Tibial artery (tissue), 4 donors: ENCODE measurements around the gene KCNQ1.

ENCODE experiments used
- DNase-seq, 2 donors: peaks; one replicate each; pipeline ENCODE4 v3.0.0-alpha.2; 2019
- H3K27ac ChIP-seq, 2 donors: fragments of 200-600 bp; sonication (generic) in 1 of 2; 1 replicate in 1 of 2; 2 replicates in 1 of 2; pipeline ENCODE4 v1.5.1; 2018 to 2019; ENCODE audit warnings: mild to moderate bottlenecking in 1 of 2
- H3K27me3 ChIP-seq, 2 donors: fragments of 200-600 bp; sonication (generic) in 1 of 2; one replicate each; pipeline versions ENCODE4 v1.5.1 to v1.6.0; 2016 to 2019
- H3K36me3 ChIP-seq, 3 donors: fragments of 200-600 bp; sonication (generic) in 2 of 3; one replicate each; pipeline ENCODE4 v1.5.1; 2016 to 2019; ENCODE audit warnings: mild to moderate bottlenecking in 2 of 3
- H3K4me1 ChIP-seq, 4 donors: fragments of 200-600 bp; sonication (generic) in 2 of 4; 1 replicate in 3 of 4; 2 replicates in 1 of 4; pipeline ENCODE4 v1.5.1; 2016 to 2019
- H3K4me3 ChIP-seq, 2 donors: fragments of 200-600 bp; sonication (generic) in 1 of 2; 1 replicate in 1 of 2; 2 replicates in 1 of 2; pipeline ENCODE4 v1.5.1; 2018 to 2019; ENCODE audit warnings: mild to moderate bottlenecking in 2 of 2
- H3K9me3 ChIP-seq, 3 donors: fragments of 200-600 bp; sonication (generic) in 1 of 3; one replicate each; pipeline ENCODE4 v1.5.1; 2016 to 2019
- intact Hi-C: fragments of 100-400 bp; cut with DNase I; formaldehyde crosslinking; loops from one replicate; pipeline ENCODE4 v1.15.0; 2023; ENCODE audit warnings: low total_unique reads
- TF ChIP-seq, protein P1 (sequence below), 2 experiments: fragments of 200-600 bp in 1 of 2; fragments of 450-650 bp in 1 of 2; IDR thresholded peaks; one replicate each; pipeline ENCODE4 v1.5.1; 2017 to 2019; ENCODE audit warnings: antibody characterized with exemption in 2 of 2, mild to moderate bottlenecking in 1 of 2, moderate library complexity in 1 of 2

Gene KCNQ1

DNA sequence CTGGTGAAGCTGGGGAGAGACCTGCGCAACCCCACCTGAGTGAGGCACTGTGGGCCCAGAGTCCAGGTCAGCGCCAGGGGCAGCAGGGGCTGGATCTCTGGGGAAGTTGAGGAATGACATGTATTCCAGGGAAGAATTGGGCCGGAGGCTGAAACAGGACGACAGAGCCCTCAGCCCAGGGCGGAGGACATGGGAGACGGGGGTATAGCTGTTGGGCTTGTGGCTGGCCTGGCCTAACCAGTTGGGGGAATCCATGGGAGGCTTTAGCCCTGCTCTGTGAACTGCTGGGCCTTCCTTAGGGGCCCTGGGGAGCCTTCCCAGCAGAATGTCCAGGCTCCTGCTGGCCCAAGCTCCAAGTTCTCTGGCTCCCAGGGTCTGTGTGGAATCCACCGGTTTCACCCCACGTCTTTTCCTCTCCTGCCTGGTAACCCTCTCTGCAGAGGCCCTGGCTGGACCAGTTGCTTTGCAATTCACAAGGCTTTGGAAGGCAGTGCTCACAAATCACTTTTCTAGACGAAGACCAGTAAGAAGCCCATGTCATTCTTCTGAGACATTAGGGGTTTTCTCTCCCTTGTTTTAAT, 305.4 kb downstream of the KCNQ1 start:
- H3K36me3 ChIP-seq, result no peaks in the 10 kb centered on the region
- H3K4me3 ChIP-seq, result no peak overlapping the region
- TF ChIP-seq, protein P1, sequence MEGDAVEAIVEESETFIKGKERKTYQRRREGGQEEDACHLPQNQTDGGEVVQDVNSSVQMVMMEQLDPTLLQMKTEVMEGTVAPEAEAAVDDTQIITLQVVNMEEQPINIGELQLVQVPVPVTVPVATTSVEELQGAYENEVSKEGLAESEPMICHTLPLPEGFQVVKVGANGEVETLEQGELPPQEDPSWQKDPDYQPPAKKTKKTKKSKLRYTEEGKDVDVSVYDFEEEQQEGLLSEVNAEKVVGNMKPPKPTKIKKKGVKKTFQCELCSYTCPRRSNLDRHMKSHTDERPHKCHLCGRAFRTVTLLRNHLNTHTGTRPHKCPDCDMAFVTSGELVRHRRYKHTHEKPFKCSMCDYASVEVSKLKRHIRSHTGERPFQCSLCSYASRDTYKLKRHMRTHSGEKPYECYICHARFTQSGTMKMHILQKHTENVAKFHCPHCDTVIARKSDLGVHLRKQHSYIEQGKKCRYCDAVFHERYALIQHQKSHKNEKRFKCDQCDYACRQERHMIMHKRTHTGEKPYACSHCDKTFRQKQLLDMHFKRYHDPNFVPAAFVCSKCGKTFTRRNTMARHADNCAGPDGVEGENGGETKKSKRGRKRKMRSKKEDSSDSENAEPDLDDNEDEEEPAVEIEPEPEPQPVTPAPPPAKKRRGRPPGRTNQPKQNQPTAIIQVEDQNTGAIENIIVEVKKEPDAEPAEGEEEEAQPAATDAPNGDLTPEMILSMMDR (IDR thresholded peaks at IDR 0.05), result no peak
- peaks cover 0 to 13% (median 0%) of the 10 kb centered on the region in 4 donors for H3K4me1 ChIP-seq
- no peak overlapping the region for H3K27ac ChIP-seq
- intact Hi-C loops, result no loop called here
- DNase-seq, result peak in 1 of 2 donors; percentile 51
- H3K9me3 ChIP-seq, result no peaks in the 10 kb centered on the region
- H3K27me3 ChIP-seq, result peaks cover 0 to 15% of the 10 kb centered on the region in 2 donors

DNA sequence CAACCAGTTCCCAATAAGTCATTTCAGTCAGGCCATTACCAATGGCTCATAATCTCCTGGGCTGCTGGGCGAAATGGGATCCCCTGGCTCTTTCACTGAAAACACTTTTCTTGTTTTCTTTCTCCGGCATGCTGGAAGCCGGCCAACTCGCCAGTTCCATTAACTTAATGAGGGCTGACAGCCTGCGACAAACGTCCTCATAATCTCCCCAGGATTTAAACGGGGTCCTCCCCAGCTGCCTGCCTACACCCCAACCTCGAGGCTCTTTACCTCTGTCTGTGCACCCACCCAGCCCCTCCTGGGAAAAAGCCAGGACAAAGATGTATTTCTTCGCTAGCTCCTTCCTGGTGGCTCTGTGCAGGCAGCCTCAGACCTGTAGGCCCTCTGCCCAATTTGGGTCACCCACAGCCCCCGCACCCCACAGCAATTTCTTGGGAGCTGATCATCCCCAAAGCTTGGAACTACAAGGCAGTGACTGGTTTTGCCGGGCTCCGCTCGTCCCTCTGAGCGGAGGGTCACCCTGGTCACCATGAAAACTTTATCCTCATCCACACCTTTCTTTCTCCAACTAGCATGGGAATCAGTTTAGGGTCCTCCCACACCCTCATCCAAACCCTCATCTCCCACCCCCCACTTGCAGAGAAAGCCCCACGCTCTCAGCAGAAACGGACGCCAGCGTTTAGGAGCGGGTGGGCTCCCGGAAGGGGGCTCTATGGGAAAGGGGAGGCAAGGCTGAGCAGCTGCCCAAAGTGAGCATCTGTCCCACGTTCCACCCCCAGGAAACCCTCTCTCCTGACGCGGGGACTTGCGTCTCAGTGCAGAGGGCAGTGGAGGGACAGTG, 306.1 kb downstream of the KCNQ1 start:
- peak in 1 of 2 donors; percentile 58 for DNase-seq
- TF ChIP-seq, protein P1 (IDR thresholded peaks at IDR 0.05), result no peak
- intact Hi-C loops, result no loop called here

DNA sequence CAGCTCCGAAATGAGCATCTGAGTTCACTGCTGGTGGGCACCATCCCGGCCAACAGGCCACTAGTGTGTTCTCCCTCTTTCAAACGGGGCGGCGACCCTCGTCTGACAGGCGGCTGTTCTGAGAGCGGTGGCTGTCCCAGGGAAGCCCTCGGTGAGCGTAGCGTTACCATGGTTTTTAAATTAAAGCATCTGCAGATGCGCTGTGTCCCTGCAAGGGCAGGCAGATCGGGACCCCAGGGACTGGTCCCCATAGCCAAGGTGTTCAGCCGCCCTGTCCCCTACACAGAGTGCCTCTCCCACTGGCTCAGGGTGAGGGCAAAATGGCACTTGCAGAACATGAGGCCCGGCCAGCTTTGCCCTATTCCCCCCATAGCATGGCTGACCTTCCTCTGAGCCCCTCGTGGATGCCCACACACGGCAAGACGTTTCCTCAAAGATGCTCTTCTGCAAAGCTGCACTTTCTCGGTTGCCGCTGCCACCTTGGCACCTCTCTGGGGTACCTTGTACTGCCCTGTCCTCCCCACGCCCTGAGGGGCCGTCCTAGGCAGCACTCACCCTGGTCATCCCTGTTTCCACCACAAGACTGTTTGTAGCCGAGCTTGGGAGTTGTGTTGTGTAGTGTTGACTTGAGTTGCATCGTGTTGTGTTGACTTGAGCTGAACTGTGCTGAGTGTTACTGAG, 306.9 kb downstream of the KCNQ1 start:
- intact Hi-C loops, result no loop called here
- DNase-seq, result peak in 1 of 2 donors; percentile 53
- Histone ChIP-seq H3K36me3 (no peaks in the 10 kb centered on the region), H3K4me1 (peaks cover 0 to 13% (median 0%) of the 10 kb centered on the region in 4 donors), H3K27me3 (peaks cover 0 to 14% of the 10 kb centered on the region in 2 donors), H3K4me3 (no peak overlapping the region), H3K27ac (no peak overlapping the region), H3K9me3 (peaks cover 0 to 4% (median 0%) of the 10 kb centered on the region in 3 donors)
- TF ChIP-seq, protein P1 (IDR thresholded peaks at IDR 0.05), result no peak

More for the DNA sequence above, 306.1 kb downstream of the KCNQ1 start:
- H3K4me3 ChIP-seq, result no peak overlapping the region
- H3K27ac ChIP-seq, result no peak overlapping the region
- peaks cover 0 to 15% of the 10 kb centered on the region in 2 donors for H3K27me3 ChIP-seq
- H3K36me3 ChIP-seq, result no peaks in the 10 kb centered on the region
- peaks cover 0 to 13% (median 0%) of the 10 kb centered on the region in 4 donors for H3K4me1 ChIP-seq
- no peaks in the 10 kb centered on the region for H3K9me3 ChIP-seq

DNA sequence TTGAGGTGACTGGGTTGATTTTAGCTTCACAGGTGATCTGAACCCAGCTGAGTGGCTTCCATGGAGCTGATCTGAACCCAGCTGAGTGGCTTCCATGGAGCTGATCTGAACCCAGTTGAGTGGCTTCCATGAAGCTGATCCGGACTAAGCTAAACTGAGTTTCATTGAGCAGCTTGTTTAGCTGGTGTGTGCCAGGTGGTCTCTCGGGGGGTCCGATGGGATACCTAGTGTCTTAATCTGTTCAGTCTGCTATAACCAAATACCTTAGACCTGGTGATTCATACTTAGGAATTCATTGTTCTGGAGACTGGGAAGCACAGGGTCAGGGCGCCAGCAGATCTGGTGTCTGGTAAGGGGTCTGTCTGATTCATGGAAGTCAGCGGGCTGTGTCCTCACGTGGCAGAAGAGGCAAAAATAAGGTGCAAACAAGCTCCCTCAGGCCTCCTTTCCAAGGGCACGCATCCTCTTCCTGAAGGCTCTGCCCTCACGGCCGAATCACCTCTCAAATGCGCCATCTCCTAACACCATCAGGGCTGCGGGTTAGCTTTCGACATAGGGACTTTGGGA, 307.5 kb downstream of the KCNQ1 start:
- TF ChIP-seq, protein P1 (IDR thresholded peaks at IDR 0.05), result no peak
- peaks cover 0 to 11% (median 0%) of the 10 kb centered on the region in 4 donors for H3K4me1 ChIP-seq
- no peak overlapping the region for H3K4me3 ChIP-seq
- intact Hi-C loops, result no loop called here
- peaks cover 0 to 4% (median 0%) of the 10 kb centered on the region in 3 donors for H3K9me3 ChIP-seq
- peaks cover 0 to 11% of the 10 kb centered on the region in 2 donors for H3K27me3 ChIP-seq
- peak in 1 of 2 donors; percentile 34 for DNase-seq
- H3K36me3 ChIP-seq, result no peaks in the 10 kb centered on the region
- no peak overlapping the region for H3K27ac ChIP-seq

DNA sequence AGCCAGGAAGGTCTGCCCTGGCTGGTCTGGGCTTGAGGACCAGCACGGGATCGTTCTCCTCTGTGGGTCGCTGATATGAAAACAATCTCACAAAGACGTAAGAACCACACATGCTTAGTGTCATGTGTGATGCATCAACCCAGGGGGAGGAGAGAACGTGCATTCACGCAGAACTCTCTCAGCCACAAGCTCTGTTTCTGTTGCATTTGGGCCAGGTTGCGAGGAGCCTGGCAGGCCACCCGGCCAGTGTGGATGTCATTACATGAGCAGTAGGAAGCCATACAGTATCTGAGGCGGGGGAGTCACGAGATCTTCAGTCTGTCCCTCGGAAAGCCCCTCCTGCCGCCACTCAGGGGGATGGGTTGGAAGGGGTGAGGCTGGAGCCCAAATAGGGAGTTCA, 308.1 kb downstream of the KCNQ1 start:
- Histone ChIP-seq H3K36me3 (no peaks in the 10 kb centered on the region), H3K4me1 (peaks cover 0 to 5% (median 0%) of the 10 kb centered on the region in 4 donors), H3K27ac (no peak overlapping the region), H3K4me3 (no peak overlapping the region), H3K27me3 (peaks cover 0 to 8% of the 10 kb centered on the region in 2 donors), H3K9me3 (peaks cover 0 to 4% (median 0%) of the 10 kb centered on the region in 3 donors)
- intact Hi-C loops, result no loop called here
- DNase-seq, result peak in 1 of 2 donors; percentile 57
- TF ChIP-seq, protein P1 (IDR thresholded peaks at IDR 0.05), result no peak
